Suprapubic skin (tissue), 4 donors: ENCODE measurements around the gene ZNF785.

Source experiments
- CTCF ChIP-seq, 2 donors: fragments of 200-600 bp in 1 of 2; fragments of 450-650 bp in 1 of 2; sonication (generic) in 1 of 2; IDR thresholded peaks; one replicate each; pipeline ENCODE4 v1.5.1; 2016 to 2019; ENCODE audit warnings: antibody characterized with exemption in 2 of 2, mild to moderate bottlenecking in 1 of 2, moderate library complexity in 1 of 2
- EP300 ChIP-seq: sonication (generic); formaldehyde crosslinking; IDR thresholded peaks from one replicate; pipeline ENCODE4 v1.6.1; 2017; ENCODE audit warnings: antibody characterized with exemption
- POLR2A ChIP-seq, 2 donors: fragments of 450-650 bp; IDR thresholded peaks; one replicate each; pipeline ENCODE4 v1.6.1; 2017; ENCODE audit warnings: antibody characterized with exemption in 2 of 2, mild to moderate bottlenecking in 2 of 2, moderate library complexity in 2 of 2
- POLR2AphosphoS5 ChIP-seq, 3 donors: sonication (generic); formaldehyde crosslinking; IDR thresholded peaks; one replicate each; pipeline ENCODE4 v1.6.1; 2017; ENCODE audit warnings: antibody characterized with exemption in 3 of 3

- TF ChIP-seq CTCF (IDR thresholded peaks at IDR 0.05) = no peak
- TF ChIP-seq POLR2AphosphoS5 (IDR thresholded peaks at IDR 0.05) = peak in 2 of 3 donors; percentile 95
- TF ChIP-seq POLR2A (IDR thresholded peaks at IDR 0.05) = no peak
- TF ChIP-seq EP300 = no peak
Measured at GRCh38 chr16:30585400-30586191, at the start of gene ZNF785.
